HuH-7 (cell line): ENCODE results near the gene LIPT2.
"Not testable (repeated sequence)": the region's sequence is repeated elsewhere in the genome, so short reads cannot be mapped to it uniquely, and the experiment has no call there.

Source experiments
- DNase-seq: peaks from one replicate; pipeline ENCODE4 v3.0.0; 2011; ENCODE audit warnings: low spot score

The LIPT2 gene

DNA sequence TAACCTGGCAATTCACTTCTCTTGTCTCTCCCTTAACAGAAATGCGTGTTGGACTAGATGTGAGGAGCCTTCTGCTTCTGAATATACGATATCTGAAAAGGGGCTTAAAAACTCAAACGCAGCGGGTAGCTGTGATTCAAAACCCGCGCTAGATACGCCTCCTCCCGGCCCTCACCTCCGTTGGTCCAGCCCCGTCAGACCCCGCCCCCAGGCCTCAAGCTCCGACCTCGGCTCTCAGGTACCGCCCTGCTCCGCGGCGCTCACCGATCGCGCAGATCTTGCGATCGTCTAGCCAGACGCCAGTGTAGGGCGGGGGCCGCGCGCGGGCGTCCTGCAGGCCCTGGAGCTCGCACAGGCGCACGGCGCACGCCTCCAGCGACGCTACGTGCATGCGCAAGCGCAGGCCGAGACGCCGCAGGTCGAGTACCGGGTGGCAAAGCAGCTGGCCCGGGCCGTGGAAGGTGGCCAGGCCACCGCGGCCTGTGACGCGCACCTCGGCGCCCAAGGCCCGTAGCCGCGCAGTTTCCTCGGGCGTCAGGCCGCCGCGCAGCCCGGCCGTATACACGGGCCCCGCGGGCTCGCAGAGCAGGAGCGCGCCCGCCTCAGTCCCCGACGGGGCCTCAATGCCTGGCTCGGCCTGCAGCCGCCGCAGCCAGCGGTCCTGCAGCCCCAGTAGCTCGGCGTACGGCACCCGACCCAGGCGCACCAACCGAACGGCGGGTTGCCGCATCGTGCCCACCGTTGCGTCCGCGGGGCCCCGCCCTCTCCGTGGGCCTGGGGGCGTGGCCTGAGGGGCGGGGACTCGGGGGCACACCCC is at the start of gene LIPT2:
Gene LIPT2, minus strand, starts transcription at position 751 of the 817 bp plus-strand sequence. Its CDS starts 21 bp downstream, at position 730.
- DNase-seq: peak; percentile 81

DNA sequence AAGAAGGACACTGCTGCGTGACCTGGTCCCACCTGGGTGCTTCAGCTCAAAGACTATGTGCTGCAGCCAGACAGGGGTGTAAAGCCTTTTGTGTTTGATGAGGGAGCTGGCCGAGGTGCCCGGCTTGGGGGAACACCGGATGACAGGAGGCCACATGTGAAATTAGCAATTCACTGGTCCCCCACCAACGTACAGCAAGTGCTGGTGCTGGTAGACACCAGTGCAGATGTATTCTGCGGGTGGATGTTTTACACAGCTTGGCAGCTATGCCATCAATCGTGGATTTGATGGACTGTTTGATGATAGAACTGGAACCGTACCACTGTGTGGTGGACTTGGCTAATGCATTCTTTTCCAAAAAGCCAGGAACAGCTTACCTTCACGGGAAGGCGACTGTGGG is 47.9 kb upstream of the LIPT2 start:
- DNase-seq: no peak

GRCh38 chr11:74540270-74540669 is 46.7 kb upstream of the LIPT2 start:
- no peak for DNase-seq

- no peak for DNase-seq
Observed at GRCh38 chr11:74538680-74539079, 45.2 kb upstream of the LIPT2 start.

DNA sequence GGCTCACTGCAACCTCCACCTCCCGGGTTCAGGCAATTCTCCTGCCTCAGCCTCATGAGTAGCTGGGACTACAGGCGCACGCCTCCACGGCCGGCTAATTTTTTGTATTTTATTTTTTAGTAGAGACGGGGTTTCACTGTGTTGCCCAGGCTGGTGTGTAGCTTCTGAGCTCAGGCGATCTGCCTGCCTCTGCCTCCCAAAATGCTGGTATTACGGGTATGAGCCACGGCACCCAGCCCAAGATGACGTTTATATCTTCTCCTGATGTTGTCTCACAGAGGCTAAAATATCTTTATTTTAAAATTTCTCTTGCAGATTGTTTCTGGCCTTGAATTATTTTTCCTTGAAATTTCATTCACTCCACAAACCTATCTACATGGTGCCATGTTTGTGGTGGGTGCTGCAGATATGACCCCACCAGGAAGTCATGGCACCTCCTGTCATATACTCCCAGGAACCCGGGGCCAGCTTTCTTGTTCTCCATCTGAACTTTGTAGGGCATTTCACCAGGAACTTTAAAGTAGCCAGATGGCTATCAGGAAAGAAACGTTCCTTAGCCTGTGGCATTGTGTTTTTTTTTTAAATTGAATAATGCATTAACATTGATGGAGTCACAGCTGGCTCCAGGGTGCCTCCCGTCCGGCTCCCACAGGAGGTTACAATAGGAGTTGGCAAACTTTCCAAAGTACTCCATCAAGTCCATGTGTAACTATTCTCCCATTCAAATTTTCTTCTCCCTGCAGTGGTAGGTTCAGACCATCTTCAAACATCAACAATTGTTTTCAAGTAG is 42.0 kb upstream of the LIPT2 start:
- no peak for DNase-seq

- DNase-seq: not testable (repeated sequence)
Observed at GRCh38 chr11:74534946-74535275, 41.4 kb upstream of the LIPT2 start.

DNA sequence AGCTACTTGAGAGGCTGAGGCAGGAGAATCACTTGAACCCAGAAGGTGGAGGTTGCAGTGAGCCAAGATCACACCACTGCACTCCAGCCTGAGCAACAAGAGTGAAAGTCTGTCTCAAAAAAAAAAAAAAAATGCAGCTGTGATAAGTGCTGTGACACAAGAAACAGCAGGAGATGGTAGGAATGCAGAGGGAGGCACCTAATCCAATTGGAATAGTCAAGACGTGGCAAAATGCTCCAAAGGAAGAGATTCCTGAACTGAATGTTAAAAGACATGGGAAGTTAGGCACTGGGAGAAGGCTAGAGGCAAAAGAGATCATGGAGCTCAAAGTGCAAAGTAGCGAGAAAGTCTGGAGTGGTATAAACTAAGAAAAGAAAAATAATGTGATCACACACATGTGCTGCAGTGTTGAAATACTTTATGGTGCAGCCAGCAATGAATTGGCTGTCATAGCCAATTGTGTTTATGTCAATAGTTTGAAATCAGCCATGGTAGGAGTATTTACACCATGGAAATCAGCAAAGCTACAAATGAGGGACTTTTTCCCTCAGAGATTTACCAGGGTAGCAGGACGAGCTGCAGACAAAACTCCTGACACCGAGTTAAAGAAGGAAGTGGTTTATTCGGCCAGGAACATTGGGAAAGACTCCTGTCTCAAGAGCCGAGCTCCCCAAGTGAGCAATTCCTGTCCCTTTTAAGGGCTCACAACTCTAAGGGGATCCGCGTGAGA is 40.9 kb upstream of the LIPT2 start:
- no peak for DNase-seq

DNA sequence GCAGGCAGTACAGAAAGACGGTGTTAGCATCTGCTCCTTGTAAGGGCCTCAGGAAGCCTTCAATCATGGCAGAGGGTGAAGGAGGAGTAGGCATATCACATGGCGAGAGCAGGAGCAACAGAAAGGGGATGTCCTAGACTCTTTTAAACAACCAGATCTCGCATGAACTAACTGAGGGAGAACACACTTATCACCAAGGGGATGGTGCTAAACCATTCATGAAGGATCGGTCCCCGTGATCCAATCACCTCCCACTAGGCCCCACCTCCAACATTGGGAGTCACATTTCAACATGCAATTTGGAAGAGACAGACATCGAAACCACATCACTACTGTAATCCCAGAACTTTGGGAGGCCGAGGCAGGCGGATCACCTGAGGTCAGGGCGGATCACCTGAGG is 39.9 kb upstream of the LIPT2 start:
- no peak for DNase-seq

DNA sequence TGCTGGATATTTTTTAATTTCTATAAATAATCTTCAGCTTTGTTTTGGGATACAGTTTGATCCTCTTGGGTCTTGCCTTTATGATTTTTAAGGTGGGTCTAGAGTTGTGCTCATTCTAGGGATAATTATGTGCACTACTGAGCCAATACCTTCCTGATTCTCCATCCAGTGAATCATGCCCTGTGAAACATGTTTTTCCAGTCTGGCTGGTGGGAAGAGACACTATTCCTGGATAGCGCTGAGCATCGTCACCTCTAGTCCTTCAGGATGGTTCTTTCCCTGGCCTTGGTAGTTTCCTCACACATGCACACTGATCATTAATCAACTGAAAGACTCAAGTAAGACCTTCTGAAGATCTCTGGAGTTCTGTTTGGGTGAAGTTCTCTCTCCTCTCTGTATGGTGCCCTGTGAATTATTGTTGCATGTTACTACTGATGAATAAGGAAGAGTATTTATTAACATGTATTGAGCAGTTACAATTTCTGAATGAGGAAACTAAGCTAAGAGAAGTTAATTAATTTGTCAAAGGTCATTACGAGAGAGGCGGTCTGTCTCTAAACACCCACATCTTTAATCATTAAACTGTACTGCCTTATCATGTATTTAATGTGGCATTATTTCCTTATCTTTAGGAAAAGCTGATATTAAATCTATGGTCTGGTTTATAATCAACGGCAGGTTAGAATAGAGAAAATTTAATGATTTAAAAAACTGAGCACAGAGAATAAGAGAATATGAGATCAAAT is 39.1 kb upstream of the LIPT2 start:
- DNase-seq: no peak

- no peak for DNase-seq
Observed at GRCh38 chr11:74524978-74525377, 31.5 kb upstream of the LIPT2 start.

DNA sequence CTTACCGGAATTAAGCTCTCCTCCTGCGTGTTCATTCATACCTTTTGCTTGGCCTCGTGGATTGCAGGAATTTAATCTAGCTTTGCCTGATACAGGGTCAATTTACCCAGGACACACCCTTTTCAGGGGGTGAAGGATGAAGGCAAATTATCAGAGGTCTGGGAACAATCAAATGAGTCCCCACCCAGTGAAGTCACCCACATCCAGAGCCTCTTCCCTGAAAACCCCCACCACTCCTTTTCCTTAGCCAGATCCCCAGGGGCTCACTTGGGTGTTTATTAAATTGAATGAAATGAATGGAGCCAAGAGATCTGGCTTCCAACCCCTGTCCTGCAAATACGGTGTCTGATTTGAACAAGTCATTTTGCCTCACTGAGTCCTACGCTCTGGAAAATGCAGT is 31.0 kb upstream of the LIPT2 start:
- DNase-seq: no peak

- DNase-seq: no peak
Observed at GRCh38 chr11:74522776-74523175, 29.3 kb upstream of the LIPT2 start.

- no peak for DNase-seq
Observed at GRCh38 chr11:74521666-74522252, 28.2 kb upstream of the LIPT2 start.

- no peak for DNase-seq
Observed at GRCh38 chr11:74520927-74521665, 27.6 kb upstream of the LIPT2 start.

DNA sequence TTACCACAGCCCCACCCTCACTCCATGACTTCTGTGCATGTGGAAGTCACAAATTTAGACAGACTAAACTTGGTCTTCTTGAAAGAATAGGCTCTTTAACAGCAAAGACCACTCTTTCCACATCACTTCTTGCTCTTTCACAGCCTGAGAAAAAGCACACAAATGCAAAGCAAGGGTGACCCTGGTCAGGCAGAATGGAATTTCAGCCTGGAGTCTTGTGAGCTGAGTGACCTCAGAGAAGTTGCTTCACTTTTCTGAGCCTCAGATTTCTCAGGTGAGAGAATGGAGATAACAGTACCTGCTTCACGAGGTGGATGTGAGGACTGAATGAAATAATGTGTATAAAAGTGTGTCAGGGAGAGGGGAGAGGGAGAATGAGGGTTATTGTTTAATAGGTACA is 26.8 kb upstream of the LIPT2 start:
- DNase-seq: no peak

GRCh38 chr11:74519710-74520109 is 26.2 kb upstream of the LIPT2 start:
- DNase-seq: no peak

GRCh38 chr11:74517592-74517991 is 24.1 kb upstream of the LIPT2 start:
- not testable (repeated sequence) for DNase-seq

GRCh38 chr11:74507582-74507981 is 14.1 kb upstream of the LIPT2 start:
- DNase-seq: no peak

- DNase-seq: no peak
Observed at GRCh38 chr11:74506823-74507222, 13.3 kb upstream of the LIPT2 start.

DNA sequence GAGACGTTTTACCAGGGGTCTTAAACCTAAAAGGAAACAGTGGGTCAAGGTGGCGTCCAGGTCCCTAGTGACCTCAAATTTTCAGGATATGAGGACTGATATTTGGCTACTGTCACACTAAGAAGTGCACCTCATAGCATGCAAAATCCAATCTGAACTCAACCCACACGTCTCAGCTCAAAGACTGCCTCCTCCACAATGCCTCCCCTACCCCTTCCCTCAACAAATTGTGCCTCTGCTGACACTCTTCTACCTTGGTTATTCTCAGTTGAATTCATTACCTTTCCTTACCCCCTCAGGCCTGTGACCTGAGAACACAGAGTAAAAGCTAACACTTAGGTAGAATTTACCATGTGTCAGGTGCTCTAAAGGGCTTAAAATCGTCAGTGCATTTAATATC is 12.4 kb upstream of the LIPT2 start:
- DNase-seq: no peak

DNA sequence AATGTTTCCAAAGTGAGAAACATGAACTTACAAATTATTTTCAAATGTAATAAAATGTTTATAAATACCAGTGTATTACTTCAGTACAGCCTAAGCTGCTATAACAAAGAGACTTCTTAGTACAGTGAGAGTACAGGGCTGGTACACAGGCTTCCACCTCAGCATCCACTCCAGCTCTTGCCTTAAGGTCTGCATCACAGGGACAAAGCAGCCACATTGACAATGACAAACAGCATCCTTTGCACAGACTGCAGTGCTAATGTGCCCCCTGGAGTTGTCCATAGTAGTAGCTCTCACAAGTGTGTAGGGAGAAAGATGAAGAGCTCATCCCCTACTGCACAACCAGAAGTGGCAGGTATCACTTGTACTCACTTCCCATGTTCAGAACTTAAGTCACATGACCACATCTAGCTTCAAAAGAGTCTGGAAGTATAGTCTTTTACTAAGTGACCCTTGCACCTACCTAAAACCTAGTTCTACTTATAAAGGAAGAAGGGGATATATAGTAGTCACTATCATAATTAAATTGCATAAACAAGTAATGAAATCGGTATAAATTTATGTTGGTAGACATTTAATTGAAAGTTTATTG is 10.7 kb upstream of the LIPT2 start:
- no peak for DNase-seq
